Right ventricle myocardium superior (tissue), 1 donor: ENCODE measurements around the gene B3GAT1. TPM values are rescaled to one million over a fixed set of nuclear protein-coding genes. Genes with fewer than 3 reads are reported as not detected.

ENCODE experiments used
- ATAC-seq: fragments of 200-7000 bp; cut with Tn5 transposase; one replicate; pipeline ENCODE4 v1.9.1; 2020; ENCODE audit warnings: mild to moderate bottlenecking; ENCODE audit not compliant: poor library complexity
- DNase-seq: peaks from one replicate; pipeline ENCODE4 v3.0.0-alpha.2; 2020
- intact Hi-C: fragments of 100-400 bp; cut with DNase I; formaldehyde crosslinking; loops from one replicate; pipeline ENCODE4 v1.11.2; 2022
- total RNA-seq: library from RNA; stranded (reverse); fragmentation: NEBNext Ultra II Directional; extraction: Animal tissue kit (Norgen Biotek cat#: 25700); gene quantifications from one replicate; pipeline ENCODE4 v1.2.1, GENCODE V29; 2021
- donor health status: DM: no; HTN: yes; CAD: no; lungs with severe emphysema.

Gene B3GAT1
- total RNA-seq, 1 donor from 2014 or later: 0.11 TPM

DNA sequence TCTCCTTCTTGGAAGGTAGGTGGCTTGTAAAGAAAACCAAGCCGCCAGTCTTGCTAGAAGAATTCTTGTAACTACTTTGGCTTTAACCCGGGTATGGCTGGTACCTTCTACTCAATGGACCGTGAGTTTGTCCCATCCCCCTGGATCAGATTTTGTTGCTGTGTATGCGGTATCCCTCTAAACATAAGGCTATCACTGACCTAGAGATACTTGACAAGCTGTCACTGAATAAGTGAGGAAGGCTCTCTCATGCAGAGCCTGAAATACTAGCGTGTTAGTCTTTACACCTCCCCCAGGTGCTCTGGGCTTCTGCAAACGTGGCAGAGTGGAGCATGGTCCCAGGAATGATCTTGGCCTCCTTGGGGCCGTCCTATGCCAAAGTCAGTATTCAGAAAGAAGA lies 45.8 kb downstream of the B3GAT1 start:
- intact Hi-C loops: no loop called here
- DNase-seq (peak; percentile 3), ATAC-seq (peak; percentile 61)

DNA sequence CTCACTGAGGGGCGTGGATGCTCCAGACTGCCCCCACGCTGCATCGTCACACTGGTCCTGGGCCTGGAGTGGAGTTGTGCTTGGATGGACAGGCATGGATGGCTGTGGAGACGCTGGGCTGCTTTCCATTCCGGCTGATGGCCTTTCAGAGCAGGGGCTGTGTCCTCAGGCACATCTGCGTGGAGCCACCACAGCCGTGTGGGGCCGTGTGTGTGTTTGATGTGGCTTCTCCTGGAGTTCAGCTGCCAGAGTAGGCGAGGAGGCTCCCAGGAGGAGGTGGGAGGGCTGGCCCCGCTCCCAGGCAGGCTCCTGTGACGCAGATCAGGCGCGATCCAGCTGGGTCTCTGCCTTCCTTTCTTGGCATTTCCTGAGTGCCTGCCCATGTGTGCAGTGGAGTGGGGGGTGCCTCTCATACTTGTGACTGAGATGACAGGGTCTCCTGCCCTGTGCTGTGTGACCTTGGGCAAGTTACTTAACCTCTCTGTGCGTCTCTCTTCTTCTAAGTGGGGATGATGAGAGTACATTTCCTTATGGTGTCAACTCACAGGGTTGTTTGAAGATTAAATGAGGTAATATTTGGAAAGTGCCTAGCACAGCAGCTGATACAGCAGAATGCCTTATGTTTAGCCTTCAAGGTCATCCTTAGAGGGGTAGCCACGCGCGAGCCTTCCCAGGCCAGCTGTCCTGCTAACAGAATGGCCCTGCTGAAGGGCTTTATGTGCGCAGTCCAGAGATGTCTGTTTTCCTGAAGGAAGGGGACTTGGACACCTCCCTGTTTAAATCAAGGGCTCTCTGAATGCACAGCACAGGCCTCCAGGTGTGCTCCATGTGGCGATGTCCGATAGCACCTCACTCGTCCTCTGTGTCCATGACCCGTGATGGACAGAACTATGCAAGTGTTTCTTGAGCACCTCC lies 46.8 kb downstream of the B3GAT1 start:
- intact Hi-C loops: no loop called here
- ATAC-seq: no peak
- DNase-seq: no peak

DNA sequence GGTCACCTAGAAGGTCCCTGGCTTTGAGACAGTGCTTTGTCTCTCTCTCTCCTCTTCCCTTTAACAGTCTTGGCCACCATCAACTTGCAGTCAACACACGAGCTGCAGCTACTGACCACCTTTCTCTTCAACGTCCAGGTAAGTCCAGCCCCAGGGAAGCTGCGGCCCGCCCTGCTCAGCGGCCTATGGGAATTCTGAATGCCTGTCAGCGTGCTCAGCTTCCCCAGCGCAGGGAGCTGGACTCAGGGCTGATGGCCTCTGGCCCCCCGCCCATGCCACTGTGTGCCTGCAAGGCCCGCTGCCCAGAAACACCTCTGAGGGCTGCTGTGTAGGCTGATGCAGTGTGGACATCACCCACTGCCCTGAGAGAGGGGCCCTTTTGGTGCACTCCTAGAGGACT lies 47.8 kb downstream of the B3GAT1 start:
- no peak for ATAC-seq
- DNase-seq: no peak

DNA sequence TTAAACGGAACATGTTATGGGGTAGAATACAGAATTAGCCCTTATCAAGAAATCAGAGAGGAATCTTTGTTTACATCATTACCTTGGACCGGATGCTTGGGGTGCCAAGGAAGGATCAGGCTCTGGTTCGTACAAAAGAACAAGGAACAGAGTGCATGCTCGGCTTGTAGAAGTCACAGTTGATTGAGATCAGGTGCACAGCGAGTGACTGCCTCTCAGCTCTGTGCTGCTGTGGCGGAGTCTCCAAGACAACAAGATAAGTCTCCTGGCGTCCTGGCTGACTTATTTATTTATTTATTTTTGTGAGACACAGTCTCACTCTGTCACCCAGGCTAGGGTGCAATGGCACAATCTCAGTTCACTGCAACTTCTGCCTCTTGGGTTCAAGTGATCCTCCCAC lies 48.5 kb downstream of the B3GAT1 start:
- DNase-seq (no peak), ATAC-seq (no peak)
- intact Hi-C loops: no loop called here

More for the DNA sequence above, 47.8 kb downstream of the B3GAT1 start:
- intact Hi-C loops: no loop called here

DNA sequence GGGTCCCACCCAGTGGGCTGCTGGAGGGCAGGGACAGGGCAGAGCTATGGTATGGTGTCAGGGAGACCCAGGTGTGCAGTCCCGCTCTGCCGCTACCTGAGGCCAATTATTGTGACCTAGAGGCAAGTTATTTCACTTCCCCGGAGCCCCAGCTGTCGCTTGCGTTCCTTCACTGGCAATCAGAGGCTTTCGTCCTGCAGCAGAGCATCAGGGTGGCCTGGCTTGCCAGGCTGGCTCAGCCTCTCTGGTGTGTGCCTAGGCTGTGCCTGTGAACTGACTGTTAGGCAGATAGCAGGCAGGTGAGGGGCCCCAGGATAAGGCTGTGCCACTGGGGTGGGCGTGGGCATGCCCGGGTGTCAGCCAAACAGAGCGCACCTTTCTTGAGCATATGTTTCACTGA lies 48.9 kb downstream of the B3GAT1 start:
- DNase-seq: no peak
- intact Hi-C loops: no loop called here
- ATAC-seq: no peak

DNA sequence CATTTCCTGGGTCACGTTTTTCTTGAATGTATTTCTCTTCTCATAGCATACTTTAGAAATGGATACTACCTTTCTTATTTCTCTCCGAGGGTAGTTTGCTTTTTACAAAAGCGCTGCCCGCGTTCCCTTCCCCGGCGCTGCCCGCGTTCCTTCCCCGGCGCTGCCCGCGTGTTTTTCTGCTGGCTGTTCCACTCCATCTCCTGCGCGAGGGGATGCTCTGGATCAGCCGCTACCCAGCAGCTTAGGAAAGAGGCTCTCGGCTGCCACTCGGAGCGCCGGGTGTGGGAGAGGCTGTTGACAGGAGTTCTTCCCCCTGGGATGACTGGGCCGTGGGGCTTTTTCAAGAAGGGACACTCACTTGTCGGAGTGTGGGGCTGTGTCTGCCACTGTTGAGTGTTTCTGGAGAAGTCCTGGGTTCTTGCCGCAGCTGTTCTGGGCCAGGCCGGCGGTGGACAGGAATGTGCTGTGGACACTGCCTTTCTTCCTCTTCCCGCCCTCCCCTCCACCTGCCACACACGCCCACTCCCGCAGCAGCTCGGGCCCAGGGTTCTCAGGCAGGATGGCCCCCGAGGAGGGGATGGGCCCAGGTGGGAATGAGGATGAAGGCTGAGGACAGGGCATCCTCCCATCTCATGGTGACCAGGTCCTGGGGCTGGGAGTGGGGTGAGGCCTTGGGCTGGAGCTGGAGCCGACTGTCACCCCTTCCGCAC lies 49.7 kb downstream of the B3GAT1 start:
- intact Hi-C loops: no loop called here
- ATAC-seq: no peak
- DNase-seq: no peak

DNA sequence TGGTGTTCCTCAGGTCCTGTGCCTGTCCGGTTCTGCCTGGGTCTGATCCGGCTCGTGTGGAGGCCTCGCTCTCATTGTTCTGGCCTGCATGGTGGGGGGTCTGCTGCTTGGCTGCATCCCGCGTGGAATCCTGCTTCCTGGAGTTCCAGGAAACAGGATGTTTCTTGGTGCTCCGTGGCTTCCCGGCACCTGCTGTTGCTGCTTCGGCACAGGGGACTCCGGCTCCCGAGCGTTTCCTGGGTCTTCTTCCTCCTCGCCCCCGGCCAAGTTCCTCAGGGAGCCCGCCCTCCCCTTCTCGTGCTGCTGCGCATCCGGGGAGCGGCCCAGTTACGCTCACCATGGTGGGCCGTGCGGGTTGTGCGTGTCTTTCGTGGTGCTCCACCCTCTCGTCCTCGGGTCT lies 50.4 kb downstream of the B3GAT1 start:
- intact Hi-C loops: no loop called here
- no peak for ATAC-seq
- DNase-seq: no peak

DNA sequence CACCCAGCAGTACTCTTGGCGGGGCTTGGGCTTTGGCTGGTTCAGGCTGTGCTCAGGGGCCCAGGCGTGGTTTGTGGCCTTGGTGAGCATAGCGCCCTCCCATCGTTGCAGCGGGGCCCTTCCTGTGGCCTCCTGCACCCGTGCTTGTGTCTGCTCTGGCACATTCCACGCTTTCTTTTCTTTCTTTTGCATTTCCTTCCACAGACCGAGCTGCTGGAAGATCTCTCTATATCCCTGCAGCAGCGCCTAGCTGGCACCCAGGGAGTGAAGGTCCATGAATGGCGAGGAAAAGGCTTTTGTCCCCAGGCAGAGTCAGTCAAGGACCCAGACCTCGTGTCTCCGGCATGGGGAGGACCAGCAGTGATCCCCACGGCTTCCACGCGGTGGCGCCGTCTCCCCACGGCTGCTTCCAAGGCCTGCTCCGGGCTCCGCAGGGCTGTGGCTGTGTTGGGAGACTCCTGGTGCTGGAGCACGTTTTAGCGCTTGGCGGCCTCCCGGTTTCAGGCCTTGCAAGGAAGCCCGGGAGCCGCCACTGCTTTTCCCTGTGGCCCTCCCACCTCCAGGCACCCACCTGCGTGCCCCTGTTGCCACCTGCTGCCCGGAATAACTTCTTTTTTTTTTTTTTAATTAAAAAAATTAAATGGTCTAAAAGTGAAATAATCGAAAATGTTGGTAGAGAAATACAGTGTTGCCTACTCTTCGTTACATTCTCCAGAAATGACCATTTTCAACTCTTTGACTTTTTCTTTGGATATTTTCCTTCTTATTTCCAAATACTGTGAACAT lies 51.8 kb downstream of the B3GAT1 start:
- intact Hi-C loops: no loop called here
- ATAC-seq (peak; percentile 96), DNase-seq (peak; percentile 86)

DNA sequence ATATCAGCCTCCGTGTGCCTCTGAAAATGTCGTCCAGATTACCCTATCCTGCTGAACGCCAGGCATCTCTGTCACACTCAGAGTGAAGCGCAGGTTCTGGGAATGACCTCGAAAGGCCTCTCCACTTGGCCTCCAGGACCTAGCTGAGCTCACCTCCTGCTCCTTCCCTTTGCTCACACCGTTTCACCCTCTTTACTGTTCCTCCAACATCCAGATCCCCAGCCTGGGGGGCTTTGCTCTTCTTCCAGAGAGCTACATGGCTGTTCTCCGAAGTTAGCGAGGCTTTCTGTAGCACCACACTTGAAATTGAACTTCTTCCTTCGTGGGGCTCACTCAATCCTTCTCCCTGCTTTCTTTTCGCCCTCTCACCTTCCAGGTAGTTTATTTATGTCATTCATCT lies 52.4 kb downstream of the B3GAT1 start:
- intact Hi-C loops: no loop called here
- DNase-seq: no peak
- ATAC-seq: no peak

DNA sequence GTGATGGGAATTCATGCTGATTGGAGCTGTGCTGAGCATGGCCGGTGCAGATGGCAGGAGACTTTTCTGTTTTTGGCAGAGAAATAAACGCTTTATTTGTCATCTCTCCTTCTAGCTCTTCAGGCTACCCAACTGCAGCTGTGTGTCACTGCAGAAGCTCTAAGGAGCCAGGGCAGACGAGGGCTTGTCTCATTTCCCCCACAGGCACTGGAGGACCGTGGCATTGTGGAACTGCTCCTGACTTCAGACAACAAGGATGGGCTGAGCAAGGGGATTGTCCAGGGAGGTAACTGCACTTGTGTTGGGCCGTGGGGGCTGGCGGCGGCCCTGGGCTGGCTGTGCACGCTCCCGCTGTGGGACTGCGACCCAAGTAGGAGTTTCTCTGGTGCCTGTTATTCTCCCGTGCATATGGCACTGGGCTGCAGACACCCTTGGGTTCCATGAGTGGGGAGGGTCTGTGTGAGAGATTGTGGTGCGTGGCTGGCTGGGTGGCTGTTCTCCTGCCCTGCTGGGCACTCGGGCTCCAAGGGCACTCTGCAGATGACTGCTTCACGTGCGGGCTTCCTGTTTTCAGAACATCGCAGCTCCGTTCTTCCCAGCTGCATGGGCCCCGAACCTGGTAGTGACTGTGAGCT lies 53.1 kb downstream of the B3GAT1 start:
- intact Hi-C loops: no loop called here
- DNase-seq: no peak
- ATAC-seq: no peak

DNA sequence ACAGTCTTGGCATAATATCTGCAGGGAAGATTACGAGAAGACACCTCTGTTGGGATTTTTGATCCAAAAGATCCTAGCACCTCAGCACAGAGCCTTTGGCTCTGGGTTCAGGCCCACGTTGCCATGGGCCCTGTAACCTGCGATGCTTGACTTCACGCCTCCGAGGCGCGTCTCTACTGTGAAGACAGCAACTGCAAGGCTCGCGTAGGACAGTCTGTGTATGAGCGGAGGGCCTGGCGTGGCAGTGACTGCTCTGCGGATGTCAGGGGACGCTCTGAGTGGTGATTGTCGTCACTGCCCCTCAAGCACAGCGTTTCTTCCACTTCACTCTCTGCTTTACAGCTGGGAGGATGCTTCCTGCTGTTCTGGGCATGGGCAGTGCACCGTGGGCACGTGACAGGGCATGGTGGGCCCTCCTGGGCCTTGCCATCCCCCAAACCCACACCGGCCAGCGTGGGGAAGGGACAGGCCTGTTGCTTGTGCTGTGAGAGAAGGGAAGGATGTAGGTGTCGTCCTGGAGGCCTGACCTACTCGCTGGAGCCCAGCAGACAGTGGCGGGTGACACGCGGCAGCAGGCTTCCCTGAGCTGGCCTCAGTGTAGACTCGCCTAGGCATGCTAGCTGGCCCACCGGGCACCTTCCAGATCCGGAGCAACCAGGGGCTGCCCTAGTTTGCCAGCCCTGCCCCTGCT lies 53.7 kb downstream of the B3GAT1 start:
- intact Hi-C loops: no loop called here
- DNase-seq (no peak), ATAC-seq (no peak)

DNA sequence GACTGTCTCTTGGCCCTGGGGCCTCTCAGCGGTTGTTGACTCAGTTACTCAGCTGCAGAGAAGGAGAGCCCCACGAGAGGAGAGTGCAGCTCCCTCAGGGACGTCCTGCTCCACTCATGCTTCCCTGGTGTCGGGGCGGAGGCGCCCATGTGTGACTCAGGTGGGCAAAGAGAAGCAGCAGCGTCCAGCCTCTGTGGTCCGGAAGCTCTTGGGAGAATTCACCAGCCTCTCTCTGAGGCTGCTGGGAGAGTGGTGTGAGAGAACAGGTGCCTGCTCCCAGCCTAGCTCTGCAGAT lies 54.5 kb downstream of the B3GAT1 start:
- ATAC-seq (no peak), DNase-seq (no peak)
- intact Hi-C loops: no loop called here

DNA sequence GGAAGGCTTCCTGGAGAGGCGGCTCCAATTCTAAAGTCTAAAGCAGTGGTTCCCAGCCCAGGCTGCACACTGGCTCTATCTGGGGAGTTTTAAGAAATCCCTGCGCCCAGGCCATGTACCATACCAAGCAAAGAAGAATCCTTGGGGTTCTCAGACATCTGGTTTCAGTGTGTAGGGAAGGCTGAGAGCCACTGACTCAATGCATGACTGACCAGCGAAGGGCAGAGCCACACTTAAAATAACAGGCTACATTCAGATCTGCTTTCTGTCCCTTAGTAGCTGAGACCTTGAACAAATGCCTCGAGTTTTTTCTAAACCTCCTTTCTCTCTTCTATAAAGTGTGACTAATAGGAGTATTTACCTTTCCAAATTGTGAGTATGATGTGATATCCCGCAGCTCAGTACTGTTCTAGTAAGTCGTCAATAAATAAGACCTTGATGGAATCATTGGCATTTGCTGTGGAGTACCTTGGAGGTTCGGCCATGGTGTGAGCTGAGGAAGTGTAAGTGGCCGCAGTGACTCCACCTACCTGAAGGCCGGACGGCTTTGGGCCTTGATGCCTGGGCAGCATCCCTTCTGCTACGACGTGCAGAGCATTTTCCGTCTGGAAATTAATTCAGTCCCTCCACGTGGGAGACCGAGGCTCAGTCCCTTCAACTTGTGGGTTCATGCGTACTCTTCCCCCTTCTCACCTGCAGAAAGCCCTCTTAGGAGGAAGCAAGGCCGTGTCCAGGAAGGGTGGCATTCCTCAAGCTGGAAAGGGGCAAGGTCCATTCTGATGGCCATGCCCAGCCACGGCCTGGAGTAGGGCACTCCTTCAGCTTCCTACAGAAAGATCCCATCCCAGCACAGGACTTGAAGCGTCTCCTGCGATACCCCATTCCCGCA lies 55.1 kb downstream of the B3GAT1 start:
- intact Hi-C loops: no loop called here
- no peak for ATAC-seq
- no peak for DNase-seq

DNA sequence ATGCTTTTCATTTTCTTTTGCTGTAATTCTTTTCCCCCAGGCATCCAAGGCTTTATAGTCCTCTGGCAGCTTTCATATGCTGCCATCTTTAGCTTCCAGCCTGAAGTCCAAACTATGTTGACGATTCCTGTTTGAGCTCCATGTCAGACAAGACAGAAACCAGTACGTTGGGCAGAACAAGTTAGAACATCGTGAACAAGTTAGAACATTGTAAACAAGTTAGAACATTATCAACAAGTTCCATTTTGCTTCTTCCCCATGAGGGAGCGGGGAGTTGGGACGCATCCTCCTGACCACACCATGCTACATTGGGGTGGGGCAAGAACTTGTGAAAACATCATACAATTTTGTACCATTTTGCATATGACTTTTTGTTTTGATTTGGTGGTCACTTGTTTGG lies 56.4 kb downstream of the B3GAT1 start:
- ATAC-seq: no peak
- DNase-seq: no peak
- intact Hi-C loops: no loop called here

DNA sequence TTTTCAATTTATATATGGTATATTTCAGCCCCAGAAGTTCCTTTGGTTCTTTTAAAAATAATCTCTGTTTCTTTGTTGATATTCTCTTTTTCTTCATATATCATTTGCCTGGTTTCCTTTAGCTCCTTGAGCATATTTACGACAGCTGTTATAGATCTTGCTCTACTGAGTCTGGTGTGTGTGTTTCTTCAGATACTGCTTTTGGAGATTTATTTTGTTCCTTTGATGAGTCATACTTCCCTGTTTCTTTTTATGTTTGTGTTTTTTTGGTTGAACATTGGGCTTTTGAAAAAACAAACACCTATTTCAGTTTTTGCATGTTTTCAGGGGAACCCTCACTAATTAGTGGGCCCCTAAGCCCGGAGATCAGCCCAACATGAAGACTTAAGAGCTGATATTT lies 56.9 kb downstream of the B3GAT1 start:
- DNase-seq (no peak), ATAC-seq (no peak)
- intact Hi-C loops: no loop called here

DNA sequence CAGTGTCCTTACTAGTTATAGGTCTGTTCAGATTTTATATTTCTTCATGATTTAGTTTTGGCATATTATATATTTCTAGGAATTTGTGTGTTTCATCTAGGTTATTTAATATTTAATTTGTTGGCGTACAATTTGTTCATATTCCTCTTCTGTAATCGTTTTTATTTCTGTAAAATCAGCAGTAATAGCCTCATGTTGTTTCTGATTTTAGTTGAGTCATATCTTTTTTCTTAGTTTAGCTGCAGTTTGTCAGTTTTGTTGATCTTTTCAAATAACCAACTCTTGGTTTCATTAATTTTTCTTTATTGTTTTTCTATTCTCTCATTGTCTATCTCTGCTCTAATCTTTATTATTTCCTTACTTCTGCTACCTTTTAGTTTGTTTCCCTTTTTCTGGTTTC lies 59.9 kb downstream of the B3GAT1 start:
- intact Hi-C loops: no loop called here
- DNase-seq: no peak

DNA sequence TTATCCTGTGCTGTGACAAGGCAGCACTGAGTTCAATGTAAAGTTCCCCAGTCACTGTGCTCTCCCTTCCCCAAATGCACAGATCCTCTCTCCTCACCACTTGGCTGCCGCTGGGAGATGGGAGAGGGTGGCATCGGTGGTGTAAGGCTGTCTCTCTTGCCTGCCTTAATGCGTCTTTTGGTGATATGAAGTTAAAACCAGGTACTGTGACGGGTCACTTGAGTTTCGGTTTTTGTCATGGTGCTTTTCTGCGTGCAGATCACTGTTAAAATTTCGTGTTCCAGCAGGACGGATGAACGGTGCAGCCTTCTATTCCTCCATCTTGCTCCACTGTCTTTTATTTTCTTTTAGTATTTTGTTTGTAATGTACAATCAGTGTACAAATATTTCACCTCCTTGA lies 61.7 kb downstream of the B3GAT1 start:
- ATAC-seq (no peak), DNase-seq (no peak)
- intact Hi-C loops: no loop called here

More for the DNA sequence above, 59.9 kb downstream of the B3GAT1 start:
- ATAC-seq: no peak
